Activated CD8-positive, alpha-beta memory T cell treated with anti-CD3 and anti-CD28 coated beads, Interleukin-2, amount 50 U/mL, for 24 hours (primary cell): ENCODE results near the gene OLFML1.

Source experiments
- DNase-seq: peaks from one replicate; pipeline ENCODE4 v3.0.0-alpha.2; 2020; ENCODE audit errors: extremely low read depth

OLFML1 gene

GRCh38 chr11:7480113-7480512 lies 5.2 kb upstream of the OLFML1 start:
- DNase-seq = no peak

- DNase-seq = no peak
These were observed 1.2 kb upstream of the OLFML1 start for GRCh38 chr11:7484131-7484530.

GRCh38 chr11:7484645-7485044 lies 661 bp upstream of the OLFML1 start:
- no peak for DNase-seq

- no peak for DNase-seq
These were observed 933 bp downstream of the OLFML1 start for GRCh38 chr11:7486098-7486780.

- no peak for DNase-seq
These were observed 1.5 kb downstream of the OLFML1 start for GRCh38 chr11:7486781-7487140.

- no peak for DNase-seq
These were observed 2.1 kb downstream of the OLFML1 start for GRCh38 chr11:7487360-7487759.

- no peak for DNase-seq
These were observed 3.4 kb downstream of the OLFML1 start for GRCh38 chr11:7488681-7489080.

GRCh38 chr11:7489376-7489775 lies 4.1 kb downstream of the OLFML1 start:
- DNase-seq = no peak

GRCh38 chr11:7490054-7490453 lies 4.7 kb downstream of the OLFML1 start:
- DNase-seq = no peak

- no peak for DNase-seq
These were observed 5.2 kb downstream of the OLFML1 start for GRCh38 chr11:7490535-7490934.

GRCh38 chr11:7492253-7492652 lies 6.9 kb downstream of the OLFML1 start:
- DNase-seq = no peak

GRCh38 chr11:7493670-7494069 lies 8.4 kb downstream of the OLFML1 start:
- no peak for DNase-seq

GRCh38 chr11:7494086-7494745 lies 8.9 kb downstream of the OLFML1 start:
- DNase-seq = no peak

GRCh38 chr11:7495882-7496551 lies 10.7 kb downstream of the OLFML1 start:
- no peak for DNase-seq

- no peak for DNase-seq
These were observed 12.9 kb downstream of the OLFML1 start for GRCh38 chr11:7498193-7498592.

- no peak for DNase-seq
These were observed 13.8 kb downstream of the OLFML1 start for GRCh38 chr11:7499081-7499480.

GRCh38 chr11:7500251-7500650 lies 14.9 kb downstream of the OLFML1 start:
- no peak for DNase-seq

- DNase-seq = no peak
These were observed 15.9 kb downstream of the OLFML1 start for GRCh38 chr11:7501251-7501650.

GRCh38 chr11:7501894-7502293 lies 16.6 kb downstream of the OLFML1 start:
- DNase-seq = no peak

GRCh38 chr11:7506243-7506642 lies 20.9 kb downstream of the OLFML1 start:
- no peak for DNase-seq

GRCh38 chr11:7508087-7508486 lies 22.8 kb downstream of the OLFML1 start:
- DNase-seq = no peak

- DNase-seq = no peak
These were observed 24.7 kb downstream of the OLFML1 start for GRCh38 chr11:7509966-7510365.

- no peak for DNase-seq
These were observed 26.1 kb downstream of the OLFML1 start for GRCh38 chr11:7511401-7511800.
